ENCODE results near the gene LRIT2. TPM values are rescaled to one million over a fixed set of nuclear protein-coding genes. Genes with fewer than 3 reads are reported as not detected.

The LRIT2 gene
- total RNA-seq, 1 experiment from 2014 or later = not detected

DNA sequence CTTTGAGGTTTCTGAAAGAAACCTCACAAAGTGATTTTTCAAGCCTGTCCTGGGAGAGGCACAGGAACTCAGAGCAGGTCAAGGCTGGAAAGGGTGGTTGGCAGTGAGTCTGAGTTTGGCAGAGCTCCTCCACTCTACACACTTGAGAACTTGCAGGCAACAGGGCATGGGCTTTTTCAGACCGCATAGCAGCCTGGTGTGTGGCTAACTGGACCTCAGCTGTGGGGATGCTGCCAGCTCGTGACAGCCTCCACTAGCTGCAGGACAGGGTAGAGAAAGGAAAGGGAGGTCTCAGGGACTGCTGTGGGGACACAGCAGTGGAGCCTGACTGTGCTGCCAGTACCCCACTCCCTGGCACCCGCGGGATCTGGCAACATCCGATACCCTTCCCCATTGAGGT is 28.4 kb downstream of the LRIT2 start:
- Mint-ChIP-seq H3K4me3 (no peak overlapping the region; a peak in 1 of 5 replicates), H3K9me3 (no peaks in the 10 kb centered on the region), H3K27me3 (ENCODE audit: low read depth) (peaks cover 51% of the 10 kb centered on the region), H3K27ac (no peak overlapping the region), H3K4me1 (peaks cover 7 to 9% of the 10 kb centered on the region in 2 experiments), H3K36me3 (ENCODE audit: insufficient read depth in 1 of 3, low read depth in 3 of 3) (peaks cover 0 to 2% (median 0%) of the 10 kb centered on the region in 3 experiments; a peak in 3 of 7 replicates)
- WGBS (ENCODE audit: extremely low coverage, insufficient read length, low lambda C conversion rate) = no CpG with 5 or more reads among the region's 5 CpGs
- Histone ChIP-seq H4K8ac (replicated peaks; ENCODE audit: insufficient read length, low read depth, low read length) (no peak overlapping the region), H2BK15ac (ENCODE audit: low read depth, low read length) (no peak overlapping the region), H2AFZ (ENCODE audit: low read length) (no peak overlapping the region), H2BK20ac (ENCODE audit: low read depth, low read length, poor library complexity, severe bottlenecking) (no peak overlapping the region), H3K4me2 (ENCODE audit: insufficient read depth, insufficient read length, low read length) (no peak overlapping the region), H2BK12ac (ENCODE audit: insufficient read length, low read depth, low read length) (no peak overlapping the region), H3K23me2 (ENCODE audit: insufficient read length, low read depth, low read length, poor library complexity, severe bottlenecking) (peaks cover 12% of the 10 kb centered on the region), H4K91ac (ENCODE audit: insufficient read length, low read depth, low read length) (no peak overlapping the region), H3T11ph (ENCODE audit: low read length) (no peak overlapping the region), H3K9me3 (ENCODE audit: control insufficient read depth, low read depth, low read length) (no peaks in the 10 kb centered on the region), H3K79me2 (ENCODE audit: insufficient read depth, low read length) (no peaks in the 10 kb centered on the region), H2BK5ac (ENCODE audit: insufficient read length, low read length) (no peak overlapping the region), H4K20me1 (ENCODE audit: control insufficient read depth, insufficient read depth, insufficient read length) (no peaks in the 10 kb centered on the region), H3K56ac (ENCODE audit: insufficient read length, low read depth, low read length) (no peak overlapping the region), H3K79me1 (ENCODE audit: insufficient read depth, low read depth, low read length, poor library complexity, severe bottlenecking) (no peaks in the 10 kb centered on the region), H3K27ac (ENCODE audit: insufficient read length, low read depth, low read length) (no peak overlapping the region), H3K4ac (ENCODE audit: low read depth, low read length) (no peak overlapping the region), H2AK5ac (ENCODE audit: insufficient read length, low read length) (no peak overlapping the region), H3K23ac (ENCODE audit: insufficient read length, low read depth, low read length) (no peak overlapping the region), H3K4me1 (ENCODE audit: insufficient read depth, low read length) (no peaks in the 10 kb centered on the region; the same call in 1 of the 2 replicates), H4K5ac (ENCODE audit: insufficient read length, low read depth, low read length) (no peak overlapping the region), H3K14ac (ENCODE audit: insufficient read depth, low read length) (no peak overlapping the region), H3K27me3 (ENCODE audit: insufficient read depth, low read length) (peaks cover 17% of the 10 kb centered on the region), H3K9ac (ENCODE audit: extremely low read depth, insufficient read length, low read length) (no peak overlapping the region), H2BK120ac (ENCODE audit: low read depth, low read length, poor library complexity, severe bottlenecking) (no peak overlapping the region), H3K18ac (ENCODE audit: insufficient read length, low read depth, low read length) (no peak overlapping the region)
- DNase-seq = no peak
- TF ChIP-seq, protein P1, sequence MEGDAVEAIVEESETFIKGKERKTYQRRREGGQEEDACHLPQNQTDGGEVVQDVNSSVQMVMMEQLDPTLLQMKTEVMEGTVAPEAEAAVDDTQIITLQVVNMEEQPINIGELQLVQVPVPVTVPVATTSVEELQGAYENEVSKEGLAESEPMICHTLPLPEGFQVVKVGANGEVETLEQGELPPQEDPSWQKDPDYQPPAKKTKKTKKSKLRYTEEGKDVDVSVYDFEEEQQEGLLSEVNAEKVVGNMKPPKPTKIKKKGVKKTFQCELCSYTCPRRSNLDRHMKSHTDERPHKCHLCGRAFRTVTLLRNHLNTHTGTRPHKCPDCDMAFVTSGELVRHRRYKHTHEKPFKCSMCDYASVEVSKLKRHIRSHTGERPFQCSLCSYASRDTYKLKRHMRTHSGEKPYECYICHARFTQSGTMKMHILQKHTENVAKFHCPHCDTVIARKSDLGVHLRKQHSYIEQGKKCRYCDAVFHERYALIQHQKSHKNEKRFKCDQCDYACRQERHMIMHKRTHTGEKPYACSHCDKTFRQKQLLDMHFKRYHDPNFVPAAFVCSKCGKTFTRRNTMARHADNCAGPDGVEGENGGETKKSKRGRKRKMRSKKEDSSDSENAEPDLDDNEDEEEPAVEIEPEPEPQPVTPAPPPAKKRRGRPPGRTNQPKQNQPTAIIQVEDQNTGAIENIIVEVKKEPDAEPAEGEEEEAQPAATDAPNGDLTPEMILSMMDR (conservative IDR thresholded peaks at IDR 0.05) = no peak

Data from H9 (cell line).